Smooth muscle cell of the brain vasculature (primary cell): ENCODE measurements around the gene PFKP.
"Not testable (repeated sequence)": the region's sequence is repeated elsewhere in the genome, so short reads cannot be mapped to it uniquely, and the experiment has no call there.

Experiments
- DNase-seq: peaks from one replicate; pipeline ENCODE4 v3.0.0-alpha.2; 2012; ENCODE audit warnings: low read depth, low spot score

Gene PFKP

DNA sequence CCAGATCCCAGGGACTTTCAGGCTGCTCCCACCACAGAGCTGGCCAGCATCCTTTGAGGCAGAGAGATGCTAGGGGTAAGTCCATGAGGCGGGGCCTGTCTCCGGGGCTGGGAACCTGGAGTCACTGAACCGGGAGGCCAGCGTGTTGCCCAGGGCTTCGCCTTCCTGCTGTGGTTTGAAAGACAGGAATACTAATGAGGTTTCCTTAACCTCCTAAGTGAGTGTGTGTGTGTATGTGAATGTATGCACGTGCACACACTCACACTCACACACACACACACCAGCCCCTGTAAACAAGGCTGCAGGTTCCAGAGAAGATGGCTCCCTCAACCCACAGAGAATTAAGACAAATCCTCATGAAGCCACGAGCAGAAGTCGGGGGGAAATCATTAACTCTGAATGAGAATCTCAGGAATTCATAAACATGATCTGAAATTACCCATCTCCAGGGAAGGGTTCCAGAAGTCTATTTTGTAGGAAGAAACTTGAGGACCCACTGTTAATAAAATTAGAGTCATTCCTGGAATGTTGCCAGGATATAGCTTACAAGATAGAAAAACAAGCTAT lies 20.3 kb upstream of the PFKP start:
- DNase-seq: no peak

GRCh38 chr10:3047596-3047995 lies 19.8 kb upstream of the PFKP start:
- no peak for DNase-seq

- no peak for DNase-seq
Measured at GRCh38 chr10:3048119-3049019, 19.0 kb upstream of the PFKP start.

DNA sequence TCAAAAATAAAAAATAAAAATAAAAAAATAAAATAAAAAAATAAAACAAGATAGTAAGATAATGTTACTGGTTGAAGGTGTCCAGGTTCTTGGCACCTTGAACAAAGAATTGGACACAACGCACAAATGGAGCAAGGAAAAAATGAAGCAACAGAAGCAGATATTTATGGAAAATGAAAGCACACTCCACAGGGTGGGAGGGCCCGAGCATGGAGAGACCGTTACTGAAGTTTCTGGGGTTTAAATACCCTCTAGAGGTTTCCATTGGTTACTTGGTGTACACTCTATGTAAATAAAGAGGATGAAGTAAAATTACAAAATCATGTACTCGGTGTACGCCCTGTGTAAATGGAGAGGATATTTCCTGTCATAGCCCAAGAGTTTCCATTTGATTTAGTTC lies 15.7 kb upstream of the PFKP start:
- no peak for DNase-seq

GRCh38 chr10:3053155-3053554 lies 14.2 kb upstream of the PFKP start:
- no peak for DNase-seq

GRCh38 chr10:3054183-3054850 lies 13.0 kb upstream of the PFKP start:
- no peak for DNase-seq

GRCh38 chr10:3054851-3055199 lies 12.5 kb upstream of the PFKP start:
- DNase-seq: no peak

GRCh38 chr10:3056280-3057037 lies 10.9 kb upstream of the PFKP start:
- DNase-seq: no peak

DNA sequence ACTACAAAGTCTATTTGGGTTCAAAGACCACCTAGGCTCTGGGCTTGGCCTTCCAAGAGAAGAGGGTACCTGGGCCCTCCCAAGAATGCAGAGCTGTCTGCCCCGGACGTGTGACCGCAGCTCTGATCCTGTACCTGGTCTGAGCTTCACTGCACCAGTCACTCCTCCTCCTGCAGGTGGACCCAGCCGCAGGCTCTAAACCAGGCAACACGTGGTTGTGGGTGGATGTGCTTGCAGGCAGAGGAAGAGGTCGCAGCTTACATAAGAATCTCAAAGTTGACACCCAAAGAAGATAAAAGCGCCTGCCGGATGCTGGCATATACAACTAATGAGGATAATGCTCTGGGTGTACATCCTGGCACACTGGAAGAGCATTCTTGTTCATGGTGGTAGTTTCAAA lies 9.4 kb upstream of the PFKP start:
- DNase-seq: no peak

DNA sequence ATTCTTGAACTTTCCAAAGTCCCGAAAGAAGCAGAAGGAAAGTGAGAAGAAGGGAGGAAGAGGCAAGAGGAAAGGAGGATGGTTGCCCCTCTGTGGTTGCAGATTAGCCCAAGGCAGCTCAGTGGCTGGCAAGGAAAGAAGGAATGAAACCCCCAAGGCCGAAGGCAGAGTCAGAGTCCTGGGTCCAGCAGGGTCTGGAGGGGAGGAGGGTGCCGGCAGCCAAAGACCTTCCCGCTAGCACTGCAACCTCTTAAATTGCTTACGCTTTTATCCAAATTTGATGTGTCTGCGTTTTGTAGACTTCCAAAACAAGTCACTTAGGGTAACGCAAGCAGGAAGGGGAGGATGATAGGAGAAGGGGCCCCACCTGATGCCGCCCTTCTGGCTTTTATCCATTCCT lies 7.4 kb upstream of the PFKP start:
- DNase-seq: no peak

GRCh38 chr10:3060481-3060889 lies 6.9 kb upstream of the PFKP start:
- no peak for DNase-seq

GRCh38 chr10:3061323-3061898 lies 5.9 kb upstream of the PFKP start:
- DNase-seq: not testable (repeated sequence)

GRCh38 chr10:3062502-3063186 lies 4.7 kb upstream of the PFKP start:
- DNase-seq: no peak

DNA sequence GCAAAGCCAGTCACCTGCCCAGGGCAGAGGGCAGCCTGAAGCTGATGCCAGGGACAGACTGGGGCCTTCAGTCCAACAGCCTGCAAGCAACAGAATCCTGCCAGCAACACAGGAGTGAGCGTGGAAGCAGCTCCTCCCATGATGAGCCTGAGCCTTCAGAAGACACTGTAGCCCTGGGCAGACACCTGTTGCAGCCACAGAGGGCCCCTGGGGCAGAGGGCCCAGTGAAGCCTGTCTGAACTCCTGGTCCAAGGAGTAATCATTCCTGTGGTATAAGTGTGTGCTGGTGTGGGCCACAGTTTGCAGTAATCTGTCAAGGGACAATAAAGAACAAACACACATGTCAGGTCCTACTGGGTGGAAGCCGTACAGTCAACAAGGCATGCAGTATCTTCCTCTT lies 2.9 kb upstream of the PFKP start:
- DNase-seq: no peak

DNA sequence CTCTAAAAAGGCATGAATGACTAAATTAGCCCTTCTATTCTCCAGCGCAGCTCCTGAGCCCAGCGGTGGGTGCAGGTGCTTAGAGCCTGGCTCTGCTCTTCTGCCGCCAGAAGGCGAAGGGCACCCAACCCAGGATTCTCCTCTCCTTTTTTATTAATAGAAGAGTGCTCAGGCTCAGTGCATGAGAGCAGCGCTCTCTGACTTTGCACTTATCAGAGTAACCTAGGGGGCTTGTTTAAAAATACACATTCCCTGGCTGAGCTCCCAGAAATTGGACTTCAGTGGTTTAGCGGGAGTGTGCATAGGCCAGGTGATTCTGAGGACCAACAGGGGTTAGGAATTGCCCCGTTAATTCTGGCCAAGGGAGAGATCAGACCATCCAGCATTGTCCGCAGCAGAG lies 1.7 kb upstream of the PFKP start:
- no peak for DNase-seq

GRCh38 chr10:3066317-3067117 lies 831 bp upstream of the PFKP start:
- DNase-seq: no peak

GRCh38 chr10:3067859-3068179 lies 471 bp downstream of the PFKP start:
- DNase-seq: no peak

DNA sequence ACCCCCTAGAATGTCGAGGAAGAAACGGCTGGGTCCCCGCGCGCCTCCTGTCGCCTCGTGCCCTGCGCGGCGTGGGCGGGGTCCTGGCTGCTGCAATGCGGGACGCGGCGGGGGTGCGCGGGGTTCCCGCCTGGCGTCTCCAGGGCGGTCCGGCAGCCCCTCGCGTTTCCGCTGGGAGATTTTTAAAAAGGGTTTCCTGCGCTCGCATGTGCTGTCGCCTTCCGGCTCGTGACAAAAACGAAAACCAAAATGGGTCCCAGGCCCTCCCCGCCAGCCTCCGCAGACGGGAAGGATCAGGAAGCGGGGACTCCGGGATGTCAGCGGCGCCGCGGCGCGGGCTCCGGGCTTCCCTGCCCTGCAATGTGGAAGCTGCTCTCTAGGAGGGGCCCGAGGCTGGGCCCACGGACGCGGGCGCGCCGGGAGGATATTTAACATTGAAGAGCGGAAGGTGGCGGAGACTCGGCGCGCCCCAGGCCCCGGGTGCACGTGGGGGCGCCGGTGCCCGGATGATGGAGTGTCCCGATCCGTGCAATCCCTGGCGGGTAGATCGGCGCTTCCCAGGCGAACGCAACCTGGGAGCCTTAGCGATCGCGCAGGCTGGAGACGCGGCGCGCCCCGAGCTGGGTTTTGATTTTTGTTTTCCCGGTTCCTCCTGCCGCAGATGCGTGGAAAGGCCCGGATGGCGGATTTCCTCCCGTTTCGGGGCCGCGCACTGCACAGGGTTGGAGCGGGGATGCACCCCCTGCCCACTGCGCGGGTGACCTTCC lies 1.0 kb downstream of the PFKP start:
- DNase-seq: no peak

DNA sequence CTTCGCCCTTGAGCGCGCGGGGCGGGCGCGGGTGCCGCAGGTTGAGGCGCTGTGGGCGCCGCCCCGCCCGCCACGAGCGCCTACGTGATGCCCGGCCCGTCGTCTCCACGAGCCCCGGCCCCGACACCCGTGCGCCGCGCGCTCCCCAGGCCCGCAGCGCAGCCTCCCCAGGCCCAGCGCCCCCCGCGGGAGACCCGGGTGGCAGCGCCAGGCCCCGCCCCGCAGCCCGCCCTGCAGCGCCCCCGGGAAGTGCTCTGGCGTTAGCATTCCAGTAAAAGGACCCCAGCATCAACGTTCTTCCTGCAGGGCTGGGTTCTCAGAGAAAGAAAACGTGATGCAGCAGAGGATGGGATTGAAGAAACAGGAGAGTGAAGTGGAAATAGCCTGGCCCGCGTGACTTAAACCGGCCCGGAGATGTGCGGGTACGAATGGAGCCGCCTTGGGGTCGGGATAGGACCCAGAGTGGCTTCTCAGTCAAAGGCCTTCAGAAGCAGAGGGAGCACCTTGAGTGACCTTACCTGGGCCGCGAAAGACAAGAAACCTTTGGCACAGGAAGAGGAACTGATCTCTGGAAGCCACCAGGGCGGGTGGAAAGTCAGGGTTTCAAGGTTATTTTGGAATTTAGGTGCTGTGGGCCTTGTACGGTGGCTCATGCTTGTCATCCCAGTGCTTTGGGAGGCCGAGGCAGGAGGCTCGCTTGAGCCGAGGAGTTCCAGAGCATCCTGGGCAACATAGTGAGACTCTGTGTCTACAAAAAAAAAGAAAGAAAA lies 1.8 kb downstream of the PFKP start:
- no peak for DNase-seq
